Choroid plexus epithelial cell (primary cell): ENCODE measurements around the gene GDI1.

Source experiments
- DNase-seq: peaks from one replicate; pipeline ENCODE4 v3.0.0-alpha.2; 2010; ENCODE audit warnings: low read depth
- H3K4me3 ChIP-seq: 2 replicates; pipeline ENCODE4 v1.5.1; 2011; ENCODE audit warnings: low read depth, mild to moderate bottlenecking, control low read depth, low read length, moderate library complexity
- CTCF ChIP-seq: conservative IDR thresholded peaks from 2 replicates; pipeline ENCODE4 v1.5.1; 2011; ENCODE audit warnings: low read depth, mild to moderate bottlenecking, control low read depth, inconsistent platforms, low read length, moderate library complexity

The GDI1 gene

GRCh38 chrX:154488336-154489075, 51.6 kb downstream of the GDI1 start:
- no peak for TF ChIP-seq CTCF
- no peak for DNase-seq

GRCh38 chrX:154489182-154489581, 52.2 kb downstream of the GDI1 start:
- DNase-seq, result no peak
- H3K4me3 ChIP-seq, result no peak overlapping the region
- TF ChIP-seq CTCF, result no peak

More at GRCh38 chrX:154488336-154489075, 51.6 kb downstream of the GDI1 start:
- no peak overlapping the region for H3K4me3 ChIP-seq

GRCh38 chrX:154490021-154490413, 53.1 kb downstream of the GDI1 start:
- peak; percentile 38 for DNase-seq
- TF ChIP-seq CTCF, result no peak
- peak overlapping the region; percentile 61 for H3K4me3 ChIP-seq

- peak within 1 kb of the TSS; percentile 68 for H3K4me3 ChIP-seq
- TF ChIP-seq CTCF, result no peak
- DNase-seq, result peak; percentile 94
These were observed 53.6 kb downstream of the GDI1 start, which contains the start of gene SLC10A3 for GRCh38 chrX:154490414-154491083. SLC10A3 (minus strand) TSS chrX:154490629; CDS start chrX:154488940, 1,689 bp downstream.
